AG04450 (cell line): ENCODE data around the gene TNFRSF14. TPM values are rescaled to one million over a fixed set of nuclear protein-coding genes. Genes with fewer than 3 reads are reported as not detected.

Source experiments
- CTCF ChIA-PET: fragments of 300-600, 350-600 bp; formaldehyde crosslinking; extraction: SDS; loops from one replicate; lab custom pipeline; 2022; ENCODE audit warnings: antibody characterized with exemption, inconsistent platforms; lab: Charles Lee
- POLR2A ChIA-PET: fragments of 350-600 bp; formaldehyde crosslinking; extraction: SDS; loops from one replicate; lab custom pipeline; 2021; ENCODE audit warnings: antibody characterized with exemption, inconsistent platforms; lab: Yijun Ruan, JAX
- DNase-seq: peaks from one replicate; pipeline ENCODE4 v3.0.0-alpha.2; 2011; ENCODE audit warnings: low read depth, low spot score
- H3K27ac ChIP-seq: one replicate; pipeline ENCODE4 v1.5.1; 2012; ENCODE audit warnings: low read depth, low read length, control low read depth
- H3K27me3 ChIP-seq: one replicate; pipeline ENCODE4 v1.6.0; 2012; ENCODE audit warnings: low read length; ENCODE audit not compliant: control insufficient read depth, insufficient read depth
- H3K4me3 ChIP-seq: 2 replicates; pipeline ENCODE4 v1.5.1; 2011; ENCODE audit warnings: mild to moderate bottlenecking, low read depth, low read length, control low read depth
- H3K9me3 ChIP-seq: 2 replicates; pipeline ENCODE4 v1.5.1; 2012; ENCODE audit warnings: low read length; ENCODE audit not compliant: control insufficient read depth, insufficient read depth
- polyA plus RNA-seq: library from polyadenylated mRNA; depleted of rRNA; stranded (reverse); fragments of >200 nt; gene quantifications from 2 replicates; pipeline ENCODE4 v1.2.3, GENCODE V29; 2011
- TF ChIP-seq, protein P1 (sequence below): IDR thresholded peaks from 2 replicates; pipeline ENCODE4 v1.5.1; 2011; ENCODE audit warnings: low read depth, low read length, control low read depth, inconsistent platforms

TNFRSF14 gene
- polyA plus RNA-seq, 1 experiment: 5.4 TPM

DNA sequence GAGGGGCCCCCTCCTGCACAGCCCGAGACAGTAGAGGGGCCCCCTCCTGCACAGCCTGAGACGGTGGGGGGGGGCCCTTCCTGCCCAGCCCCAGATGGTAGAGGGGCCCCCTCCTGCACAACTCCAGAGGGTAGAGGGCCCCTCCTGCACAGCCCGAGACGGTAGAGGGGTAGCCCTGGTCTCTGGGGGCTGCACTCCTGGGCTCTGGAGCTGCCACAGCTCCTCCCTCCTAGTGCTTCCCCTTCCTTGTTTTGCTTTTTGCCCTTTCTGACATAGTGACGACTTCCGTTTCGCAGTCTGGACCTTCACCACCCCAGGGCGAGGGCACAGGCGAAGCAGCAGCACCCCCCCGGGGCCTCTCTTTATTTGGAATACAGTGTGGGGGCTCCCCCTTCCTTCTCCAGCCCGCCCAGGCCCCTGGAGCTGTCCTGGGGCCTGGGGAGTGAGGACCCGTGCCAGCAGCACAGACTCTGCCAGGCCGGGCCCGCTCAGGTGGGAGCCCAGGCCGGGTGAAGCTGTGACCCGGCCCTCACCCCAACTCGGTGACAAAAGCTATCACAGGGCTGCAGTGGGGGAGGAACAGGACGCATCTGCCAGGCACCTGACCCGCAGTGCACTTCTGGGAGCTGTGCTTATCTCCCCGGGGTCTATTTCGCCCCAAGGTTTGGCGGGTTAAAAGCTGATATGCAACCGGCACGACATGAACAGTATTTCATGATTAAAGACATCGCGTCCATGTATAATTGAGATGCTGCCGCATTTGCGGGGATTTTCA is 29.3 kb downstream of the TNFRSF14 start:
- ChIA-PET POLR2A (interaction anchor here (0.6 to 1.8 kb wide), 5 partner anchors 29 to 391 kb away, joined by 3 to 6 read pairs (median 4); partner anchors contain the start of genes FAAP20 and TNFRSF14), CTCF (interaction anchor here (0.6 to 2.0 kb wide), 6 partner anchors 30 to 1139 kb away, joined by 3 to 6 read pairs (median 4); partner anchors contain the start of gene TNFRSF14)
- peak overlapping the region; percentile 39 for H3K27ac ChIP-seq
- H3K9me3 ChIP-seq: no peaks in the 10 kb centered on the region; the same call in 1 of the 2 replicates
- DNase-seq: no peak
- TF ChIP-seq, protein P1, sequence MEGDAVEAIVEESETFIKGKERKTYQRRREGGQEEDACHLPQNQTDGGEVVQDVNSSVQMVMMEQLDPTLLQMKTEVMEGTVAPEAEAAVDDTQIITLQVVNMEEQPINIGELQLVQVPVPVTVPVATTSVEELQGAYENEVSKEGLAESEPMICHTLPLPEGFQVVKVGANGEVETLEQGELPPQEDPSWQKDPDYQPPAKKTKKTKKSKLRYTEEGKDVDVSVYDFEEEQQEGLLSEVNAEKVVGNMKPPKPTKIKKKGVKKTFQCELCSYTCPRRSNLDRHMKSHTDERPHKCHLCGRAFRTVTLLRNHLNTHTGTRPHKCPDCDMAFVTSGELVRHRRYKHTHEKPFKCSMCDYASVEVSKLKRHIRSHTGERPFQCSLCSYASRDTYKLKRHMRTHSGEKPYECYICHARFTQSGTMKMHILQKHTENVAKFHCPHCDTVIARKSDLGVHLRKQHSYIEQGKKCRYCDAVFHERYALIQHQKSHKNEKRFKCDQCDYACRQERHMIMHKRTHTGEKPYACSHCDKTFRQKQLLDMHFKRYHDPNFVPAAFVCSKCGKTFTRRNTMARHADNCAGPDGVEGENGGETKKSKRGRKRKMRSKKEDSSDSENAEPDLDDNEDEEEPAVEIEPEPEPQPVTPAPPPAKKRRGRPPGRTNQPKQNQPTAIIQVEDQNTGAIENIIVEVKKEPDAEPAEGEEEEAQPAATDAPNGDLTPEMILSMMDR: no peak
- no peaks in the 10 kb centered on the region for H3K27me3 ChIP-seq
- H3K4me3 ChIP-seq: peak overlapping the region; percentile 80

DNA sequence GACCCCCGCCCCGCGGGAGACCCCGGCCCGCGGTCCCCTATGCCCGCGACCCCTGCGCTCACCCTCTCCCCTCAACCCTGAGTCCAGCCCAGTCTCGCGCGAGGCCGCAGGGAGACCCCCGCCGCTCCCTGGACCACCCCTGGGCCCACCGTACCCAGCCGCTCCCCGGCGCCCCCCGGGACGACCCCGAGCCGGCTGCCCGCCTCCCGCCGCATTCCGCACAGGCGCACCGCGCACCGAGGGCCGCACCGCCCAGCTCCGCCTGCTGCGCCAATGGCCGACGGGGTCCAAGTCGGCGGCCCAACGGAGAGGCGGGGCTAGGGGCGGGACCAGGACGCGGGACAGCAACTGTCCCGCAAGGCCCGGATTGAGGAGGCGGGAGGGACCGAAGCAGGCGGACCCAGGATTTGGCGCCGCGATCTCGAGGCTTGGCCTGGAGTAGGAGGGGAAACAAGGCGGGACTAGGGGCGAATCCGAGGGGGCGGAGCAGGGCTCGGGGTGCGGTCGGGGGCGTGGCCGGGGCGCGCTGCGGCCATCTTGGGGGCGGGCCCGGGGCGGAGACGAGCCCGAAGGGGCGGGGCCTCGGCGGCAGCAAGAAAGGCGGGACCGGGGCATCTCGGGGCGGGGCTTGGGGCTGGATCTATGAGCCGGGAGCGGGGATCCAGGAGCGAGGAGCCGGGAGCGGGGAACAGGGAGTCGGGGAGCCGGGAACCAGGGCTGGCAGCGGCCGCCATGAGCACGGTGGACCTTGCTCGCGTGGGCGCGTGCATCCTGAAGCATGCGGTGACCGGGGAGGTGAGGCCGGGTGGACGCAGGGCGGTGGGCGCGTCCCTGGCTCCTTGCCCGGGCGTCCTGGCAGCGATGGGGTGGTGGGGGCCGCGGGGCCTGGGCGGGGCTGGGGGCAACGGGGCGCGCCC is 30.2 kb downstream of the TNFRSF14 start, which contains the start of gene PRXL2B:
TSS of gene PRXL2B (plus strand) at position 624 of the 917 bp plus-strand sequence. CDS start at position 733, 109 bp downstream.
- H3K4me3 ChIP-seq: peak within 1 kb of the TSS; percentile 80
- ChIA-PET CTCF (interaction anchor here (0.6 to 2.0 kb wide), 5 partner anchors 31 to 1138 kb away, joined by 3 to 6 read pairs (median 4); partner anchors contain the start of gene TNFRSF14), POLR2A (interaction anchor here (0.6 to 1.8 kb wide), 4 partner anchors 30 to 673 kb away, joined by 3 to 6 read pairs (median 4); partner anchors contain the start of gene TNFRSF14)
- peak; percentile 97 for DNase-seq
- H3K9me3 ChIP-seq: no peaks in the 10 kb centered on the region; the same call in 1 of the 2 replicates
- TF ChIP-seq, protein P1: no peak
- H3K27me3 ChIP-seq: no peaks in the 10 kb centered on the region
- peak within 1 kb of the TSS; percentile 75 for H3K27ac ChIP-seq

DNA sequence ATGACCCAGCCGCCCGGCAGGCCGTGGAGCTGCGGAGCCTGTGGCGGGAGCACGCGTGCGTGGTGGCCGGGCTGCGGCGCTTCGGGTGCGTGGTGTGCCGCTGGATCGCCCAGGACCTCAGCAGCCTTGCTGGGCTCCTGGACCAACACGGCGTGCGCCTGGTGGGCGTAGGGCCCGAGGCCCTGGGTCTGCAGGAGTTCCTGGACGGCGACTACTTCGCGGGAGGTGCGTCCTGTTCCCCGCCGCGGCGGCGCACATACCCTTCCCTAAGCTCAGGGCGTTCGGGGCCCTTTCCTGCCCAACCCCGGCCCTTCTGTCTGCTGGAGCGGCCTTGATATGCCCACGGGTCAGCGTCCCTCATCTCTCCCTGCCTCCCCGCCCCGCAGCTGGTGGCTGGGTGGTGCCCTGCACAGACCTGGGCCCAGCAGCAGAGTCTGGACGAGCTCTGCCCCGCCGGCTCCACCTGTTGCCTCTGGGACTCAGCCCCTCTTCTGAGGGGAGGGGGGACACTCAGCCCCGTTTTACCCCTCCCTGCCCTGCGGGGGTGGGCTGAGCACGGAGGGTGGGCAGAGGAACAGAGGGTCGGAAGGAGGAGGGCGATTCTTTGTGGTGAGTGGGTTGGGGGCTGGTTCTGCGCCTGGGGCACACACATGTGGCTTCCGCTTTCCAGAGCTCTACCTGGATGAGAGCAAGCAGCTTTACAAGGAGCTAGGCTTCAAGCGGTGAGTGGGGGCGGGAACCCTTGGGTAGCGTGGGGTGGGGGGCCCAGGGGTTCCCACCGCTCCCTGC is 31.1 kb downstream of the TNFRSF14 start:
- H3K4me3 ChIP-seq: peak overlapping the region; percentile 78
- DNase-seq: no peak
- CTCF ChIA-PET: interaction anchor here (0.5 kb wide), 2 partner anchors 193 to 1275 kb away, joined by 3 to 6 read pairs; no protein-coding TSS in a partner anchor
- H3K27ac ChIP-seq: no peak overlapping the region
- TF ChIP-seq, protein P1: no peak
- H3K9me3 ChIP-seq: no peaks in the 10 kb centered on the region; the same call in 1 of the 2 replicates
- no peaks in the 10 kb centered on the region for H3K27me3 ChIP-seq
- POLR2A ChIA-PET: no interaction called here

DNA sequence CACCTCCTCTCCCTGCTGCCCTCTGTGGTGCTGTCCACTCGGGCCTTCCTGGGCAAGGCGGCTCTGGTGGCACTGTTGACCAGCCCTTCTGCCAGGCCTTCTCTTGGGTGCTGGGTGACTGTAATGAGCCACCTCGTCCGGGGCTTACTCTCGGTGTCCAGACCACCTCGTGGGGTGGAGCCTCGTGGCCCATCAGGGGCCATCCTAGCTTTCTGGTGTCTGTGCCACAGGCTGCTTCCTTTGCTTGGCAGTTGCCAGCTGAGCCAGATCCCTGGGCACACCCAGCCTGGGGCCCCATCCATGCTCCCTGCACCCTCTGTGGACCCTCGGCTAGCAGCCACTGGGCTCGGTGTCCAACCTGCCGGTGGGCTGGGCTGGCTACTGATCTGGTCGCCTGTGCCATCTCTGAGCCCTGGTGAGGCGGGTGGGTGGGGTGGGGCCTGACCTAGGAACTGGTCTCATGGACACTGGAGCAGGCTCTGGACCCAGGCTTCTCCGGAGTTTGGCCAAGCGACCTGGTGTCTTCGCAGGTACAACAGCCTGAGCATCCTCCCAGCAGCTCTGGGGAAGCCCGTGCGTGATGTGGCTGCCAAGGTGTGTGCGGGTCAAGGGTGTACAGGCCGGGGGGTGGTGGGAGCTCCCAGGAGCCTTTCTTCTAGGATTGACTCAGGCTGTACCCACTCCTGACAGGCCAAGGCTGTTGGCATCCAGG is 31.8 kb downstream of the TNFRSF14 start:
- H3K9me3 ChIP-seq: no peaks in the 10 kb centered on the region; the same call in 1 of the 2 replicates
- ChIA-PET CTCF (interaction anchor here (0.5 kb wide), 1 partner anchor 1274 kb away, joined by 6 read pairs; no protein-coding TSS in a partner anchor), POLR2A (no interaction called here)
- DNase-seq: no peak
- H3K27ac ChIP-seq: no peak overlapping the region
- H3K4me3 ChIP-seq: peak overlapping the region; percentile 78
- no peaks in the 10 kb centered on the region for H3K27me3 ChIP-seq
- TF ChIP-seq, protein P1: no peak
